ENCODE measurements around the gene MAPK1IP1L.
"Not testable (repeated sequence)": the region's sequence is repeated elsewhere in the genome, so short reads cannot be mapped to it uniquely, and the experiment has no call there.

MAPK1IP1L gene

DNA sequence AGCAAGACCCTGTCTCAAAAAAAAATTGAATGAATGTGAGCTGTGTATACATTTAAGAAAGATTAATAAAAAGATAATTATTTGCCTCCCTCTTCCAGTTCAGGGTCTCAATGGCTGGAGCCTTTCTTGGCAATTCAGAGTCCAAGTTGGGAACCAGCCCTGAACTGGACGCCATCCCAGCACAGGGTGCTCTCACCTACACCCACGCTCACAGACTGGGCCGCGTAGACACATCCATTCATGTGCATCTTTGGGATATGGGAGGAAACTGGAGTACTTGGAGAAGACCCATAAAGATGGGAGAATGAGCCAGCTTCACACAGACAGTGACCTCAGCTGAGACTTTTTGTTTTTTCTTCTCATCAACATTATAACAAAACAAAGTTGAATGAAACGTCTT, 6.5 kb downstream of the MAPK1IP1L start:
- TF ChIP-seq POLR2AphosphoS5 (IDR thresholded peaks at IDR 0.05; ENCODE audit: low read depth), result no peak
- no peak for TF ChIP-seq GABPA (IDR thresholded peaks at IDR 0.05; ENCODE audit: low read depth)
- H3K27me3 ChIP-seq (ENCODE audit: insufficient read depth, poor library complexity, severe bottlenecking), result no peaks in the 10 kb centered on the region
- H3K4me3 ChIP-seq (replicated peaks; ENCODE audit: insufficient read depth, low read length), result no peak overlapping the region
- no peak for DNase-seq (ENCODE audit: low read depth in 1 of 2, low spot score in 1 of 2)
- H3K27ac ChIP-seq (replicated peaks), result no peak overlapping the region

DNA sequence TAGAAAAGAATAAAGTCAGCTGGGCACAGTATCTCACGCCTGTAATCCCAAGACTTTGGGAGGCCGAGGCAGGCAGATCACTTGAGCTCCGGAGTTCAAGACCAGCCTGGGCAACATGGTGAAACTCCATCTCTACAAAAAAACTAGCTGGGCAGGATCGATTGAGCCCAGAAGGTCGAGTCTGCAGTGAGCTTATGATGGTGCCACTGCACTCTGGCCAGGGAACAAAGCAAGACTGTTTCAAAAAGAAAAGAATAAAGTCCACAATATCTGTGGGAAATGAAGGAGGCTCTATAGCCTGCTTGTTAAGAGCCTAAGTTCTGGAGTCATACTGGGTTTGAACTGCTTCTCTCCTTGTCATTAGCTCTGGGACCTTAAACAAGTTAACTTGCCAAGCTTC, 7.9 kb downstream of the MAPK1IP1L start:
- DNase-seq (ENCODE audit: low read depth in 1 of 2, low spot score in 1 of 2), result no peak
- H3K4me3 ChIP-seq (replicated peaks; ENCODE audit: insufficient read depth, low read length), result no peak overlapping the region
- no peaks in the 10 kb centered on the region for H3K27me3 ChIP-seq (ENCODE audit: insufficient read depth, poor library complexity, severe bottlenecking)
- no peak overlapping the region for H3K27ac ChIP-seq (replicated peaks)
- TF ChIP-seq, protein P1, sequence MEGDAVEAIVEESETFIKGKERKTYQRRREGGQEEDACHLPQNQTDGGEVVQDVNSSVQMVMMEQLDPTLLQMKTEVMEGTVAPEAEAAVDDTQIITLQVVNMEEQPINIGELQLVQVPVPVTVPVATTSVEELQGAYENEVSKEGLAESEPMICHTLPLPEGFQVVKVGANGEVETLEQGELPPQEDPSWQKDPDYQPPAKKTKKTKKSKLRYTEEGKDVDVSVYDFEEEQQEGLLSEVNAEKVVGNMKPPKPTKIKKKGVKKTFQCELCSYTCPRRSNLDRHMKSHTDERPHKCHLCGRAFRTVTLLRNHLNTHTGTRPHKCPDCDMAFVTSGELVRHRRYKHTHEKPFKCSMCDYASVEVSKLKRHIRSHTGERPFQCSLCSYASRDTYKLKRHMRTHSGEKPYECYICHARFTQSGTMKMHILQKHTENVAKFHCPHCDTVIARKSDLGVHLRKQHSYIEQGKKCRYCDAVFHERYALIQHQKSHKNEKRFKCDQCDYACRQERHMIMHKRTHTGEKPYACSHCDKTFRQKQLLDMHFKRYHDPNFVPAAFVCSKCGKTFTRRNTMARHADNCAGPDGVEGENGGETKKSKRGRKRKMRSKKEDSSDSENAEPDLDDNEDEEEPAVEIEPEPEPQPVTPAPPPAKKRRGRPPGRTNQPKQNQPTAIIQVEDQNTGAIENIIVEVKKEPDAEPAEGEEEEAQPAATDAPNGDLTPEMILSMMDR (IDR thresholded peaks at IDR 0.05; ENCODE audit: insufficient read depth, low read length), result no peak
- TF ChIP-seq GABPA (IDR thresholded peaks at IDR 0.05; ENCODE audit: low read depth) (no peak), POLR2AphosphoS5 (IDR thresholded peaks at IDR 0.05; ENCODE audit: low read depth) (no peak), SPI1 (IDR thresholded peaks at IDR 0.05; ENCODE audit: borderline replicate concordance, low read depth) (no peak)
- TF ChIP-seq, protein P2, sequence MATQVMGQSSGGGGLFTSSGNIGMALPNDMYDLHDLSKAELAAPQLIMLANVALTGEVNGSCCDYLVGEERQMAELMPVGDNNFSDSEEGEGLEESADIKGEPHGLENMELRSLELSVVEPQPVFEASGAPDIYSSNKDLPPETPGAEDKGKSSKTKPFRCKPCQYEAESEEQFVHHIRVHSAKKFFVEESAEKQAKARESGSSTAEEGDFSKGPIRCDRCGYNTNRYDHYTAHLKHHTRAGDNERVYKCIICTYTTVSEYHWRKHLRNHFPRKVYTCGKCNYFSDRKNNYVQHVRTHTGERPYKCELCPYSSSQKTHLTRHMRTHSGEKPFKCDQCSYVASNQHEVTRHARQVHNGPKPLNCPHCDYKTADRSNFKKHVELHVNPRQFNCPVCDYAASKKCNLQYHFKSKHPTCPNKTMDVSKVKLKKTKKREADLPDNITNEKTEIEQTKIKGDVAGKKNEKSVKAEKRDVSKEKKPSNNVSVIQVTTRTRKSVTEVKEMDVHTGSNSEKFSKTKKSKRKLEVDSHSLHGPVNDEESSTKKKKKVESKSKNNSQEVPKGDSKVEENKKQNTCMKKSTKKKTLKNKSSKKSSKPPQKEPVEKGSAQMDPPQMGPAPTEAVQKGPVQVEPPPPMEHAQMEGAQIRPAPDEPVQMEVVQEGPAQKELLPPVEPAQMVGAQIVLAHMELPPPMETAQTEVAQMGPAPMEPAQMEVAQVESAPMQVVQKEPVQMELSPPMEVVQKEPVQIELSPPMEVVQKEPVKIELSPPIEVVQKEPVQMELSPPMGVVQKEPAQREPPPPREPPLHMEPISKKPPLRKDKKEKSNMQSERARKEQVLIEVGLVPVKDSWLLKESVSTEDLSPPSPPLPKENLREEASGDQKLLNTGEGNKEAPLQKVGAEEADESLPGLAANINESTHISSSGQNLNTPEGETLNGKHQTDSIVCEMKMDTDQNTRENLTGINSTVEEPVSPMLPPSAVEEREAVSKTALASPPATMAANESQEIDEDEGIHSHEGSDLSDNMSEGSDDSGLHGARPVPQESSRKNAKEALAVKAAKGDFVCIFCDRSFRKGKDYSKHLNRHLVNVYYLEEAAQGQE (IDR thresholded peaks at IDR 0.05; ENCODE audit: insufficient replicate concordance, low read depth), result no peak

DNA sequence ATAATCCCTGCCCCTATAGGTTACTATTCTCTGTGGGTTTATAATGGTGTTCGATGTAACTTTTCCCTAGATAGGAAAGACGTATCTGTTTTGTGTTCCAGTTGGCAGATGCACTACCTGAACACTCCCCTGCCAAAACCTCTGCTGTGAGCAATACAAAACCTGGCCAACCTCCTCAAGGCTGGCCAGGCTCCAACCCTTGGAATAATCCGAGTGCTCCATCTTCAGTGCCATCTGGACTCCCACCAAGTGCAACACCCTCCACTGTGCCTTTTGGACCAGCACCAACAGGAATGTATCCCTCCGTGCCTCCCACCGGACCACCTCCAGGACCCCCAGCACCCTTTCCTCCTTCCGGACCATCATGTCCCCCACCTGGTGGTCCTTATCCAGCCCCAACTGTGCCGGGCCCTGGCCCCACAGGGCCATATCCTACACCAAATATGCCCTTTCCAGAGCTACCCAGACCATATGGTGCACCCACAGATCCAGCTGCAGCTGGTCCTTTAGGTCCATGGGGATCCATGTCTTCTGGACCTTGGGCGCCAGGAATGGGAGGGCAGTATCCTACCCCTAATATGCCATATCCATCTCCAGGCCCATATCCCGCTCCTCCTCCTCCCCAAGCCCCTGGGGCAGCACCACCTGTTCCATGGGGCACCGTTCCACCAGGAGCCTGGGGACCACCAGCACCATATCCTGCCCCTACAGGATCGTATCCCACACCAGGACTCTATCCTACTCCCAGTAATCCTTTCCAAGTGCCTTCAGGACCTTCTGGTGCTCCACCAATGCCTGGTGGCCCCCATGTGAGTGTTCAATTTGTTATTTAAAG, 11.3 kb downstream of the MAPK1IP1L start:
- H3K27me3 ChIP-seq (ENCODE audit: insufficient read depth, poor library complexity, severe bottlenecking), result no peaks in the 10 kb centered on the region
- no peak overlapping the region for H3K27ac ChIP-seq (replicated peaks)
- H3K4me3 ChIP-seq (replicated peaks; ENCODE audit: insufficient read depth, low read length), result no peak overlapping the region
- no peak for DNase-seq (ENCODE audit: low read depth in 1 of 2, low spot score in 1 of 2)
- TF ChIP-seq SPI1 (IDR thresholded peaks at IDR 0.05; ENCODE audit: borderline replicate concordance, low read depth) (no peak), POLR2AphosphoS5 (IDR thresholded peaks at IDR 0.05; ENCODE audit: low read depth) (no peak)
- TF ChIP-seq, protein P2 (IDR thresholded peaks at IDR 0.05; ENCODE audit: insufficient replicate concordance, low read depth), result no peak

DNA sequence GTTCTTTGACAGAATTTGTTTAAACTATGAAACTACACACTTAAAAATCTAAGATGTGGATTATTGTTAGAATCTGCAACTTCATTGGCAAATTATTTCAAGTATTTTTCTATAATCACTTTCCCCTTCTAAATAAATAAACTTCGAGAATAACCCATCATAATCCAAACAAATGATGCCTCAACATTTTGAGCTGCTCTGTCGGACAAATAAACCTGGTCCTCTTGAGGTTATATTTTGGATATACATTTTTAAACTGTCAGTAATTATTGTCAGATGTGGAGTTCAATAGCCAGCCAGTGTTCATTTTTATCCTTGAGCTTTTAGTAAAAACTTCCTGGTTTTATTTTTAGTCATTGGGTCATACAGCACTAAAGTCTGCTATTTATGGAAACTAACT, 13.4 kb downstream of the MAPK1IP1L start:
- DNase-seq (ENCODE audit: low read depth in 1 of 2, low spot score in 1 of 2); H3K4me3 ChIP-seq (replicated peaks; ENCODE audit: insufficient read depth, low read length); H3K27ac ChIP-seq (replicated peaks); H3K27me3 ChIP-seq (ENCODE audit: insufficient read depth, poor library complexity, severe bottlenecking): not testable (repeated sequence)

DNA sequence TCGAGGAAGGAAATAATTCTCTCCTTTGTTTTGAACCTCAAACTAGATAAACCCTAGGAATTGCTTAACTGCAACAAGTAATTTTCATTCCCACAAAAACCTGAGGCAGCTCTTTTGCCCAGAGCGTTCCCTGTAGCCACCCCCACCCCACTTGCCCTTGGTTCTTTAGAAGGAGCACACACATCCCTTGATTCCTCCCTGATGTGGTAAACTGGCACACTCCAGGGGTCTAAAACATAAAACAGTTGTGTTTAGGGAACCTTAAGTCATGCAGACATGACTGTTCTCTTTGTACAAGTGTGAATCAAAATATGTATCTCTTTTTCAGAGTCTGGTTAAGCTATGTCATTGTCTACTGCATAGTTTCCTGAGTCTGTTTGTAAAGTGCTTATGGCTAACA, 14.0 kb downstream of the MAPK1IP1L start:
- Histone ChIP-seq H3K4me3 (replicated peaks; ENCODE audit: insufficient read depth, low read length) (no peak overlapping the region), H3K27ac (replicated peaks) (no peak overlapping the region), H3K27me3 (ENCODE audit: insufficient read depth, poor library complexity, severe bottlenecking) (no peaks in the 10 kb centered on the region)
- no peak for TF ChIP-seq SPI1 (IDR thresholded peaks at IDR 0.05; ENCODE audit: borderline replicate concordance, low read depth)
- TF ChIP-seq, protein P1 (IDR thresholded peaks at IDR 0.05; ENCODE audit: insufficient read depth, low read length), result no peak
- TF ChIP-seq GABPA (IDR thresholded peaks at IDR 0.05; ENCODE audit: low read depth), result no peak
- no peak for TF ChIP-seq POLR2AphosphoS5 (IDR thresholded peaks at IDR 0.05; ENCODE audit: low read depth)
- TF ChIP-seq, protein P2 (IDR thresholded peaks at IDR 0.05; ENCODE audit: insufficient replicate concordance, low read depth), result no peak
- no peak for DNase-seq (ENCODE audit: low read depth in 1 of 2, low spot score in 1 of 2)
